GM23248 (cell line): ENCODE data around the gene OBP2A. TPM values are rescaled to one million over a fixed set of nuclear protein-coding genes. Genes with fewer than 3 reads are reported as not detected.
"Not testable (repeated sequence)": the region's sequence is repeated elsewhere in the genome, so short reads cannot be mapped to it uniquely, and the experiment has no call there.

Experiments used
- DNase-seq: peaks from one replicate; pipeline ENCODE4 v3.0.0-alpha.2; 2015
- H2AFZ ChIP-seq: fragments of 200-600 bp; sonication (generic); 2 replicates; pipeline ENCODE4 v1.6.1; 2016; ENCODE audit warnings: antibody characterized with exemption
- H3F3A ChIP-seq: fragments of 200-600 bp; sonication (generic); 2 replicates; pipeline ENCODE4 v1.6.1; 2016; ENCODE audit warnings: mild to moderate bottlenecking, antibody characterized with exemption, mixed run types; ENCODE audit not compliant: insufficient read depth
- H3K27ac ChIP-seq: fragments of 200-600 bp; sonication (generic); 2 replicates; pipeline ENCODE4 v1.5.1; 2016; ENCODE audit warnings: mild to moderate bottlenecking
- H3K27me3 ChIP-seq: fragments of 200-600 bp; sonication (generic); replicated peaks from 2 replicates; pipeline ENCODE4 v1.6.1; 2016; ENCODE audit warnings: mild to moderate bottlenecking; ENCODE audit not compliant: insufficient read depth
- H3K36me3 ChIP-seq: fragments of 200-600 bp; sonication (generic); 2 replicates; pipeline ENCODE4 v1.6.1; 2016; ENCODE audit warnings: low read depth, mild to moderate bottlenecking
- H3K4me1 ChIP-seq: fragments of 200-600 bp; sonication (generic); 2 replicates; pipeline ENCODE4 v1.6.1; 2016; ENCODE audit warnings: mild to moderate bottlenecking; ENCODE audit not compliant: insufficient read depth
- H3K4me2 ChIP-seq: fragments of 200-600 bp; sonication (generic); one replicate; pipeline ENCODE4 v1.6.1; 2016; ENCODE audit warnings: mild to moderate bottlenecking; ENCODE audit not compliant: unreplicated experiment
- H3K4me3 ChIP-seq: fragments of 200-600 bp; sonication (generic); 2 replicates; pipeline ENCODE4 v1.5.1; 2016; ENCODE audit warnings: mild to moderate bottlenecking
- H3K79me2 ChIP-seq: fragments of 200-600 bp; sonication (generic); 2 replicates; pipeline ENCODE4 v1.6.1; 2016; ENCODE audit warnings: mild to moderate bottlenecking; ENCODE audit not compliant: insufficient read depth
- H3K9ac ChIP-seq: fragments of 200-600 bp; sonication (generic); 2 replicates; pipeline ENCODE4 v1.6.1; 2016; ENCODE audit warnings: mild to moderate bottlenecking
- H3K9me2 ChIP-seq: fragments of 200-600 bp; sonication (generic); 2 replicates; pipeline ENCODE4 v1.6.1; 2016; ENCODE audit warnings: mixed run types, mild to moderate bottlenecking, moderate library complexity; ENCODE audit not compliant: insufficient read depth
- H3K9me3 ChIP-seq: fragments of 200-600 bp; sonication (generic); one replicate; pipeline ENCODE4 v1.6.1; 2017; ENCODE audit warnings: low read depth
- H4K20me1 ChIP-seq: fragments of 200-600 bp; sonication (generic); 2 replicates; pipeline ENCODE4 v1.6.0; 2016; ENCODE audit not compliant: insufficient read depth
- EZH2 ChIP-seq: fragments of 200-600 bp; sonication (generic); IDR thresholded peaks from 2 replicates; pipeline ENCODE4 v1.6.1; 2018; ENCODE audit warnings: antibody characterized with exemption, mild to moderate bottlenecking; ENCODE audit not compliant: insufficient read depth, poor library complexity, severe bottlenecking
- EZH2phosphoT487 ChIP-seq: fragments of 200-600 bp; sonication (generic); IDR thresholded peaks from 2 replicates; pipeline ENCODE4 v1.6.1; 2018; ENCODE audit warnings: antibody characterized with exemption, moderate library complexity, mild to moderate bottlenecking, low read depth; ENCODE audit not compliant: insufficient read depth
- WGBS, 2 experiments: methylation state at CpG; one replicate each; pipeline ENCODE4 v1.1.6; 2015 to 2017; ENCODE audit warnings: low lambda C conversion rate in 2 of 2, low coverage in 1 of 2; ENCODE audit errors: missing lambda C conversion rate in 2 of 2; 5-methylcytosine and 5-hydroxymethylcytosine counted together
- in situ Hi-C: fragments of 300-500 bp; cut with MboI; formaldehyde crosslinking; loops from 2 replicates; pipeline ENCODE4 v1.15.0; 2020
- polyA plus RNA-seq: library from polyadenylated mRNA; unstranded; fragments of >200 nt; fragmentation: Nextera tagmentation; extraction: Ambion mirVana; gene quantifications from 2 replicates; pipeline ENCODE4 v1.2.1, GENCODE V29; 2016
- total RNA-seq: library from RNA; depleted of rRNA; stranded (reverse); fragments of >200 nt; shearing (Covaris generic); gene quantifications from 2 replicates; pipeline ENCODE4 v1.2.3, GENCODE V29; 2014

OBP2A gene
- total and polyA plus RNA-seq, 2 experiments from 2014 or later: not detected

DNA sequence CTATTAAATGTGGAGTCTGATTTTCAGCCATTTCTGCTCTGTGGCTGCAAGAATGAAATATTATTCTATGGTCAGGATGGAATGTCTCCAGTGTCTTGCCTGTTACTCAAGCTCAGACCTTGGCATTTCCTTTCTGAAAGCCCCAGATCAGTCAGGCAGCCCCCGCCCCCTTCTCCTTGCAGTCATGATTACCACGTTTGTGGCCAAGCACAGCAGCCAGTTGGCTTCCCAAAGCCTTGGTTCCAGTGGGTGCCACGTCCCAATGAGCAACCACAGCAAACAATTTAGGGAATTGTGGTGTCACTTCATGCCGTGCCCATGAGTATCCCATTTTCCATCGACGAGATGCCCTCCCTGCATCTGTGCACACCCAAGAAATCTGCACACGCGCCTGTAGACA lies 9.7 kb upstream of the OBP2A start:
- Histone ChIP-seq H3K4me3 (no peak overlapping the region), H3K27me3 (peaks cover 19% of the 10 kb centered on the region), H3K4me1 (no peaks in the 10 kb centered on the region), H3K9me3 (no peaks in the 10 kb centered on the region), H3K9ac (no peak overlapping the region), H3K79me2 (no peaks in the 10 kb centered on the region), H3K36me3 (no peaks in the 10 kb centered on the region), H2AFZ (no peak overlapping the region), H3K4me2 (no peak overlapping the region), H4K20me1 (no peaks in the 10 kb centered on the region), H3F3A (no peaks in the 10 kb centered on the region), H3K27ac (no peak overlapping the region), H3K9me2 (no peaks in the 10 kb centered on the region)
- peak; percentile 48 for DNase-seq
- 46 to 49% methylated on average over 8 of the region's 8 CpGs for WGBS, 2 experiments
- TF ChIP-seq EZH2: no peak
- no peak for TF ChIP-seq EZH2phosphoT487
- in situ Hi-C loops: no loop called here

DNA sequence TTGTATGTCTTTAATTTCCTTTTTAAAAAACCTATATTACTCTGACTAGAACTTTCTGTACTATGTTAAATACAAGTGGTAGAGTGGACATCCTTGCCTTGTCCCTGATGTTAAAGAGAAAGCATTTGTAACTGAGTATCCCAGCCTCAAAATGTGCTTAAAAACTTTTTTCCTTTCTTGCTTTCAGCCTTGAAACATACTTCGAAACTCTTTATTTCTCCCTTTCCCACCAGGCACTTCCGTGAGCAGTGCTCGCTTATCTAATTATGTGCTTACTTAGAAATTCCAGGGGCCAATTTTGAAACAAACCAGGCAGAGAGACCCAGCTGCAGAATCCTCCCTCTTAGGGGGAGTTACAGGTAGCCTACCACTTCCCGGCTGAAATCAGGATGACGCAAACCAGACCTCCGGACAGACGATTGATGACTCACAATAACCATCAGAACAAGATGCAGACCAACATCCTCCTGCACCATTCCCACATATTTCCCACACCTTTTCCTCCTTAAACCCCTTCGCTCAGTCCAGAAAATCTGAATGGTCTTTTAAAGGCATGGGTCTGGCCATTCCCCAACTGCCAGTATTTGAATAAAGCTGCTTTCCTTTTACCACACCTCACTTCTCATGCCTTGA lies 2.5 kb upstream of the OBP2A start:
- H3K9me3 ChIP-seq: not testable (repeated sequence)

GRCh38 chr9:135544981-135545635 lies 818 bp upstream of the OBP2A start:
- Histone ChIP-seq H3K27me3 (no peaks in the 10 kb centered on the region), H3K9me3 (no peaks in the 10 kb centered on the region), H3K79me2 (no peaks in the 10 kb centered on the region), H3K4me2 (no peak overlapping the region), H3K36me3 (no peaks in the 10 kb centered on the region), H3K4me1 (no peaks in the 10 kb centered on the region), H4K20me1 (no peaks in the 10 kb centered on the region), H2AFZ (no peak overlapping the region), H3K27ac (no peak overlapping the region), H3K4me3 (no peak overlapping the region), H3K9ac (no peak overlapping the region), H3F3A (no peaks in the 10 kb centered on the region), H3K9me2 (no peaks in the 10 kb centered on the region)
- no peak for DNase-seq
- in situ Hi-C loops: no loop called here
- TF ChIP-seq EZH2phosphoT487: no peak
- TF ChIP-seq EZH2: no peak
- 62 to 63% methylated on average over 18 of the region's 18 CpGs for WGBS, 2 experiments

More for the DNA sequence above, 2.5 kb upstream of the OBP2A start:
- in situ Hi-C loops, H3F3A ChIP-seq, H4K20me1 ChIP-seq, H3K4me3 ChIP-seq, H3K27ac ChIP-seq, H3K9ac ChIP-seq, H3K27me3 ChIP-seq, H3K4me2 ChIP-seq, H3K4me1 ChIP-seq, H3K9me2 ChIP-seq, H3K36me3 ChIP-seq, H3K79me2 ChIP-seq, H2AFZ ChIP-seq: not testable (repeated sequence)
- 1 to 3% methylated on average over 8 of the region's 8 CpGs for WGBS, 2 experiments
- DNase-seq: peak; percentile 24

GRCh38 chr9:135546792-135547617 lies 1.1 kb downstream of the OBP2A start:
- DNase-seq, H3K27me3 ChIP-seq, H3K9me3 ChIP-seq, H3K9ac ChIP-seq, H3F3A ChIP-seq, in situ Hi-C loops, H3K27ac ChIP-seq, H3K36me3 ChIP-seq, H3K79me2 ChIP-seq, H3K4me3 ChIP-seq, H3K4me1 ChIP-seq, H3K9me2 ChIP-seq, H4K20me1 ChIP-seq, H3K4me2 ChIP-seq, H2AFZ ChIP-seq: not testable (repeated sequence)
- WGBS, 2 experiments: 58 to 70% methylated on average over 10 to 19 of the region's 21 CpGs
